ENCODE data around the gene MPV17L2.

DNA sequence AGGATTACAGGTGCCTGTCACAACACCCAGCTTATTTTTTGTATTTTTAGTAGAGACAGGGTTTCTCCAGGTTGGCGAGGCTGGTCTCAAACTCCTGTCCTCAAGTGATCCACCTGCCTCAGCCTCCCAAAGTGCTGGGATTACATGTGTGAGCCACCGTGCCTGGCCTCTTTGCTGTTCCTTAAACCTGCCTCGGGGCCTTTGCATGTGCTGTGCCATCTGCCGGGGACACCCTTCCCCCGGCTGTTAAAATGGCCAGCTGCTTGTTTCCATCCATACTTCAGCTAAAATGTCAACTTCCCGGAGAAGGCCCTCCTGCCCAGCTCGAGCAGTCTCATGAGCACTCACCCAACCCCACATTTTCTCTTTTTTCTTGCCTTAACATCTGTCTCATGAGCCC lies 52.3 kb downstream of the MPV17L2 start:
- TF ChIP-seq, protein P1, sequence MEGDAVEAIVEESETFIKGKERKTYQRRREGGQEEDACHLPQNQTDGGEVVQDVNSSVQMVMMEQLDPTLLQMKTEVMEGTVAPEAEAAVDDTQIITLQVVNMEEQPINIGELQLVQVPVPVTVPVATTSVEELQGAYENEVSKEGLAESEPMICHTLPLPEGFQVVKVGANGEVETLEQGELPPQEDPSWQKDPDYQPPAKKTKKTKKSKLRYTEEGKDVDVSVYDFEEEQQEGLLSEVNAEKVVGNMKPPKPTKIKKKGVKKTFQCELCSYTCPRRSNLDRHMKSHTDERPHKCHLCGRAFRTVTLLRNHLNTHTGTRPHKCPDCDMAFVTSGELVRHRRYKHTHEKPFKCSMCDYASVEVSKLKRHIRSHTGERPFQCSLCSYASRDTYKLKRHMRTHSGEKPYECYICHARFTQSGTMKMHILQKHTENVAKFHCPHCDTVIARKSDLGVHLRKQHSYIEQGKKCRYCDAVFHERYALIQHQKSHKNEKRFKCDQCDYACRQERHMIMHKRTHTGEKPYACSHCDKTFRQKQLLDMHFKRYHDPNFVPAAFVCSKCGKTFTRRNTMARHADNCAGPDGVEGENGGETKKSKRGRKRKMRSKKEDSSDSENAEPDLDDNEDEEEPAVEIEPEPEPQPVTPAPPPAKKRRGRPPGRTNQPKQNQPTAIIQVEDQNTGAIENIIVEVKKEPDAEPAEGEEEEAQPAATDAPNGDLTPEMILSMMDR (IDR thresholded peaks at IDR 0.05; ENCODE audit: poor library complexity, severe bottlenecking), result no peak
- TF ChIP-seq EZH2 (IDR thresholded peaks at IDR 0.05; ENCODE audit: borderline replicate concordance, insufficient read depth, low read length, poor library complexity, severe bottlenecking), result no peak
